ENCODE results near the gene FRRS1L. TPM values are rescaled to one million over a fixed set of nuclear protein-coding genes. Genes with fewer than 3 reads are reported as not detected.

FRRS1L gene
- total RNA-seq, 1 donor from 2014 or later = 1.1 TPM

DNA sequence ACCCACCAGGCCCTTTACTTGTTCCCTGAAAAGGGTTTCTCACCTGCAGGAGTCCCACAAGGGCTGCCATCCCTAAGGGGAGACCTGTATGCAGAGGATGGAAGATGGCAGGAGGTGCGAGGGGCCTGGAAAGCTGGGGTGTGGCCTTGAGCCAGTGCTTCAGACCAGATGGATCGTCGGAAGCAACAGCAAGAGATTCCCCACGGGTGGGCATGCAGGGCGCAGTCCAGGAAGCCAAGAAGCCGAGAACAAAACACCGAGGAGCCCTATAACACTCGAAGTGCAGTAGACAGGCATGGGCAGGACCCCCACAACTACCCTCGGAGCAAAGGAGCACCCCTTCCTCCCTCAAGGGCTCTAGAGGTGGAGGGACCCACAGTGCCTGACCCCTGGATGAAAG lies 24.7 kb upstream of the FRRS1L start:
- H4K20me1 ChIP-seq (ENCODE audit: insufficient read depth, low read length) = no peaks in the 10 kb centered on the region
- no peak for TF ChIP-seq EZH2 (IDR thresholded peaks at IDR 0.05; ENCODE audit: insufficient read depth, low read length)
- TF ChIP-seq, protein P1, sequence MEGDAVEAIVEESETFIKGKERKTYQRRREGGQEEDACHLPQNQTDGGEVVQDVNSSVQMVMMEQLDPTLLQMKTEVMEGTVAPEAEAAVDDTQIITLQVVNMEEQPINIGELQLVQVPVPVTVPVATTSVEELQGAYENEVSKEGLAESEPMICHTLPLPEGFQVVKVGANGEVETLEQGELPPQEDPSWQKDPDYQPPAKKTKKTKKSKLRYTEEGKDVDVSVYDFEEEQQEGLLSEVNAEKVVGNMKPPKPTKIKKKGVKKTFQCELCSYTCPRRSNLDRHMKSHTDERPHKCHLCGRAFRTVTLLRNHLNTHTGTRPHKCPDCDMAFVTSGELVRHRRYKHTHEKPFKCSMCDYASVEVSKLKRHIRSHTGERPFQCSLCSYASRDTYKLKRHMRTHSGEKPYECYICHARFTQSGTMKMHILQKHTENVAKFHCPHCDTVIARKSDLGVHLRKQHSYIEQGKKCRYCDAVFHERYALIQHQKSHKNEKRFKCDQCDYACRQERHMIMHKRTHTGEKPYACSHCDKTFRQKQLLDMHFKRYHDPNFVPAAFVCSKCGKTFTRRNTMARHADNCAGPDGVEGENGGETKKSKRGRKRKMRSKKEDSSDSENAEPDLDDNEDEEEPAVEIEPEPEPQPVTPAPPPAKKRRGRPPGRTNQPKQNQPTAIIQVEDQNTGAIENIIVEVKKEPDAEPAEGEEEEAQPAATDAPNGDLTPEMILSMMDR (IDR thresholded peaks at IDR 0.05; ENCODE audit: insufficient read depth, low read depth, low read length) = no peak
- no peak overlapping the region for H3K27ac Mint-ChIP-seq (ENCODE audit: unreplicated experiment)
- no peak overlapping the region for H3K27ac ChIP-seq (ENCODE audit: low read depth, low read length)
- FAIRE-seq (no peak), DNase-seq (ENCODE audit: low read depth) (no peak)
- H3K27me3 ChIP-seq (ENCODE audit: insufficient read depth, low read length) = peaks cover 11% of the 10 kb centered on the region
- no peak overlapping the region for H3K4me3 ChIP-seq (ENCODE audit: insufficient read depth, low read depth, low read length)
- no peaks in the 10 kb centered on the region for H3K9me3 ChIP-seq (ENCODE audit: insufficient read depth, low read depth, low read length)
- peaks cover 8% of the 10 kb centered on the region for H3K4me1 ChIP-seq (ENCODE audit: insufficient read depth, low read length)
- H3K9ac ChIP-seq (ENCODE audit: low read length) = no peak overlapping the region
- H2AFZ ChIP-seq (ENCODE audit: low read depth, low read length) = no peak overlapping the region
- H3K79me2 ChIP-seq (ENCODE audit: insufficient read depth, low read length) = no peaks in the 10 kb centered on the region
- no peak overlapping the region for H3K4me2 ChIP-seq (ENCODE audit: low read length)
- H3K27me3 Mint-ChIP-seq (ENCODE audit: low read depth, unreplicated experiment) = peaks cover 20% of the 10 kb centered on the region
- peaks cover 4% of the 10 kb centered on the region for H3K4me1 Mint-ChIP-seq (ENCODE audit: low read depth, unreplicated experiment)
- no peak overlapping the region for H3K4me3 Mint-ChIP-seq (ENCODE audit: unreplicated experiment)
- H3K36me3 ChIP-seq (ENCODE audit: insufficient read depth, low read length) = no peaks in the 10 kb centered on the region
- no peaks in the 10 kb centered on the region for H3K9me3 Mint-ChIP-seq (ENCODE audit: unreplicated experiment)
- no peaks in the 10 kb centered on the region for H3K36me3 Mint-ChIP-seq (ENCODE audit: low read depth, unreplicated experiment)

DNA sequence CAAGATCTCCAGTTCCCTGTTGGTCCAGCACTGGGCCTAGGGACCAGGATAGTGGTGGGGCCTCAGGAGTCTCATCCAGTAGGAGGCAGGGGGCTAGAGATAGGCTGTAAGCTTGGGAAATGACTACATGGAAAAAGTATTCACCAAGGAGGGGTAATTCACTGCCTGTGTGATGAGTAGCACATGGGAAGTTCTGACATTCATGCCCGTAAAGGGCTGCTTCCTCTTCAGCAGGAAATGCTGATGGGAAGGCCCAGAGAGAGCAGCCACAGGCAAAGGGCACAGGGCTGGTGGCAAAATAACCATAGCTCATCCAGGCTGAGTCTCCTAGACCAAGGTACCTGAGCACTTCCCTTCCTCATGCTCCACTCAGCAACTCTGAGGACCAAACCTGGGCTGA lies 23.1 kb upstream of the FRRS1L start:
- Histone ChIP-seq H3K4me1 (ENCODE audit: insufficient read depth, low read length) (peaks cover 8% of the 10 kb centered on the region), H4K20me1 (ENCODE audit: insufficient read depth, low read length) (no peaks in the 10 kb centered on the region), H3K4me2 (ENCODE audit: low read length) (no peak overlapping the region), H3K4me3 (ENCODE audit: insufficient read depth, low read depth, low read length) (no peak overlapping the region), H2AFZ (ENCODE audit: low read depth, low read length) (peak overlapping the region; percentile 27), H3K27me3 (ENCODE audit: insufficient read depth, low read length) (peaks cover 14% of the 10 kb centered on the region), H3K9ac (ENCODE audit: low read length) (no peak overlapping the region), H3K79me2 (ENCODE audit: insufficient read depth, low read length) (no peaks in the 10 kb centered on the region), H3K36me3 (ENCODE audit: insufficient read depth, low read length) (no peaks in the 10 kb centered on the region), H3K9me3 (ENCODE audit: insufficient read depth, low read depth, low read length) (no peaks in the 10 kb centered on the region), H3K27ac (ENCODE audit: low read depth, low read length) (no peak overlapping the region)
- H3K36me3 Mint-ChIP-seq (ENCODE audit: low read depth, unreplicated experiment) = no peaks in the 10 kb centered on the region
- DNase-seq (ENCODE audit: low read depth) (peak; percentile 14), FAIRE-seq (no peak)
- peaks cover 22% of the 10 kb centered on the region for H3K27me3 Mint-ChIP-seq (ENCODE audit: low read depth, unreplicated experiment)
- no peaks in the 10 kb centered on the region for H3K9me3 Mint-ChIP-seq (ENCODE audit: unreplicated experiment)
- no peak overlapping the region for H3K4me3 Mint-ChIP-seq (ENCODE audit: unreplicated experiment)
- TF ChIP-seq EZH2 (IDR thresholded peaks at IDR 0.05; ENCODE audit: insufficient read depth, low read length) = no peak
- TF ChIP-seq, protein P1 (IDR thresholded peaks at IDR 0.05; ENCODE audit: insufficient read depth, low read depth, low read length) = no peak
- peaks cover 4% of the 10 kb centered on the region for H3K4me1 Mint-ChIP-seq (ENCODE audit: low read depth, unreplicated experiment)
- no peak overlapping the region for H3K27ac Mint-ChIP-seq (ENCODE audit: unreplicated experiment)

DNA sequence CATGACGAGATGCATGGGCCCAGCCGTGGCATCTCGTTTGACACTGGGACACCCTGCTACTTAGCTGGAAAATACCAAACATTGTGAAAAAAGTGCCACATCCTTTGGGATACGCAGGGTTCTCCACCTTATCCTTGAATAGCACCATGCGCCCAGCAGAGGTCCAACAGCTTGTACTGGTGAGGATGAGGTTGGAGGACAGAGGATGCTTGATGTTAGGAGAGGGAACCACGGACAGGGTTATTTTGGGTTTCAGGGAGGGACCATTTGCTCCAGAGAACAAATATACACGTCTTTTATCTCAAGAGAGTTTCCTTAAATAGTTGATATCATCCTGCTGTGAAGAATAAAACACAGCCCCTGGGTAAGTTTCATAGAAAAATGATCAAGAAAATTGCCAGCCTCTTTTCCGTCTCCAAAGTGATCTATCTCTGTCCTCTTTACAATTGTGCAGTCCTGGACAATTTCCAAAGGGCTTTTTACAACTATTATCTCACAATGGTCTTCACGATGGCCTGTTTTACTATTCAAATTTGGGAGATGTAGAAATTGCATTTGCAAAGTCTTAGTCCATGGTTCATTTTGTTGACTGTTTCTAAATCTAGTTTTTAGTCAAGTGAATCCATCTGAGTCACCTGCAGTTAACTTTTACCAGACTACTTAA lies 19.9 kb upstream of the FRRS1L start:
- peaks cover 13% of the 10 kb centered on the region for H3K4me1 ChIP-seq (ENCODE audit: insufficient read depth, low read length)
- H3K27me3 ChIP-seq (ENCODE audit: insufficient read depth, low read length) = peaks cover 4% of the 10 kb centered on the region
- H4K20me1 ChIP-seq (ENCODE audit: insufficient read depth, low read length) = no peaks in the 10 kb centered on the region
- no peaks in the 10 kb centered on the region for H3K36me3 ChIP-seq (ENCODE audit: insufficient read depth, low read length)
- peaks cover 4% of the 10 kb centered on the region for H3K4me1 Mint-ChIP-seq (ENCODE audit: low read depth, unreplicated experiment)
- no peaks in the 10 kb centered on the region for H3K9me3 ChIP-seq (ENCODE audit: insufficient read depth, low read depth, low read length)
- no peak overlapping the region for H3K4me3 ChIP-seq (ENCODE audit: insufficient read depth, low read depth, low read length)
- no peak overlapping the region for H2AFZ ChIP-seq (ENCODE audit: low read depth, low read length)
- H3K36me3 Mint-ChIP-seq (ENCODE audit: low read depth, unreplicated experiment) = no peaks in the 10 kb centered on the region
- H3K4me2 ChIP-seq (ENCODE audit: low read length) = no peak overlapping the region
- H3K9me3 Mint-ChIP-seq (ENCODE audit: unreplicated experiment) = no peaks in the 10 kb centered on the region
- H3K27ac Mint-ChIP-seq (ENCODE audit: unreplicated experiment) = no peak overlapping the region
- no peak for DNase-seq (ENCODE audit: low read depth)
- FAIRE-seq = no peak
- peaks cover 15% of the 10 kb centered on the region for H3K27me3 Mint-ChIP-seq (ENCODE audit: low read depth, unreplicated experiment)
- H3K9ac ChIP-seq (ENCODE audit: low read length) = no peak overlapping the region
- TF ChIP-seq EZH2 (IDR thresholded peaks at IDR 0.05; ENCODE audit: insufficient read depth, low read length) = no peak
- TF ChIP-seq, protein P1 (IDR thresholded peaks at IDR 0.05; ENCODE audit: insufficient read depth, low read depth, low read length) = no peak
- no peak overlapping the region for H3K4me3 Mint-ChIP-seq (ENCODE audit: unreplicated experiment)
- H3K27ac ChIP-seq (ENCODE audit: low read depth, low read length) = no peak overlapping the region
- H3K79me2 ChIP-seq (ENCODE audit: insufficient read depth, low read length) = no peaks in the 10 kb centered on the region

Measured in astrocyte (in vitro differentiated cells and primary cell).